ENCODE results near the gene GLYAT.

The GLYAT gene

DNA sequence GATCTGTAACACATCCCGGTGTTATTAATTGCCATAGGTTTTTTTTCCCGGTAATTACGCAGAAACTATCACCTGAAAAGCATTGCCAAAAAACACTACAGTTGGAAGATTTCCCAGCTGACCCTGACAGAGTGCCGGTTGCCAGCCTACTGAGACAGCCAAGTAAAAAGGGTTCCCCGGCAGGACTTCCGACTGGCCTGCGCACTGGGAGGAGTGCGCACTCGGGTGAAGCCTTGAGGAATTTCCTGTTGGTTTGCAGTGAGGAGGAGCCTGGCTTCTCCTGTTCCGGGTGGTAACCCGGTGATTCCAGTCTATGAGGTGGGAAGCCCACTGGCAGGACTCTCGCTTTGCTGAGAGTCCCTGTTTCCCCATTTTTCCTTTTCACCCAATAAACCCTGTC, 57.1 kb downstream of the GLYAT start (continued):
- TF ChIP-seq, protein P1, sequence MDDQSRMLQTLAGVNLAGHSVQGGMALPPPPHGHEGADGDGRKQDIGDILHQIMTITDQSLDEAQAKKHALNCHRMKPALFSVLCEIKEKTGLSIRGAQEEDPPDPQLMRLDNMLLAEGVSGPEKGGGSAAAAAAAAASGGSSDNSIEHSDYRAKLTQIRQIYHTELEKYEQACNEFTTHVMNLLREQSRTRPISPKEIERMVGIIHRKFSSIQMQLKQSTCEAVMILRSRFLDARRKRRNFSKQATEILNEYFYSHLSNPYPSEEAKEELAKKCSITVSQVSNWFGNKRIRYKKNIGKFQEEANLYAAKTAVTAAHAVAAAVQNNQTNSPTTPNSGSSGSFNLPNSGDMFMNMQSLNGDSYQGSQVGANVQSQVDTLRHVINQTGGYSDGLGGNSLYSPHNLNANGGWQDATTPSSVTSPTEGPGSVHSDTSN (CRISPR knock-in tag; IDR thresholded peaks at IDR 0.05), result no peak
- TF ChIP-seq REPIN1 (tag by site-specific recombination; IDR thresholded peaks at IDR 0.05; ENCODE audit: low read depth), result no peak
- no peak for TF ChIP-seq ZNF138 (tag by site-specific recombination; IDR thresholded peaks at IDR 0.05; ENCODE audit: borderline replicate concordance)
- TF ChIP-seq ZNF184 (tag by site-specific recombination; IDR thresholded peaks at IDR 0.05), result no peak
- TF ChIP-seq, protein P2, sequence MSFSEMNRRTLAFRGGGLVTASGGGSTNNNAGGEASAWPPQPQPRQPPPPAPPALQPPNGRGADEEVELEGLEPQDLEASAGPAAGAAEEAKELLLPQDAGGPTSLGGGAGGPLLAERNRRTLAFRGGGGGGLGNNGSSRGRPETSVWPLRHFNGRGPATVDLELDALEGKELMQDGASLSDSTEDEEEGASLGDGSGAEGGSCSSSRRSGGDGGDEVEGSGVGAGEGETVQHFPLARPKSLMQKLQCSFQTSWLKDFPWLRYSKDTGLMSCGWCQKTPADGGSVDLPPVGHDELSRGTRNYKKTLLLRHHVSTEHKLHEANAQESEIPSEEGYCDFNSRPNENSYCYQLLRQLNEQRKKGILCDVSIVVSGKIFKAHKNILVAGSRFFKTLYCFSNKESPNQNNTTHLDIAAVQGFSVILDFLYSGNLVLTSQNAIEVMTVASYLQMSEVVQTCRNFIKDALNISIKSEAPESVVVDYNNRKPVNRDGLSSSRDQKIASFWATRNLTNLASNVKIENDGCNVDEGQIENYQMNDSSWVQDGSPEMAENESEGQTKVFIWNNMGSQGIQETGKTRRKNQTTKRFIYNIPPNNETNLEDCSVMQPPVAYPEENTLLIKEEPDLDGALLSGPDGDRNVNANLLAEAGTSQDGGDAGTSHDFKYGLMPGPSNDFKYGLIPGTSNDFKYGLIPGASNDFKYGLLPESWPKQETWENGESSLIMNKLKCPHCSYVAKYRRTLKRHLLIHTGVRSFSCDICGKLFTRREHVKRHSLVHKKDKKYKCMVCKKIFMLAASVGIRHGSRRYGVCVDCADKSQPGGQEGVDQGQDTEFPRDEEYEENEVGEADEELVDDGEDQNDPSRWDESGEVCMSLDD (tag by site-specific recombination; IDR thresholded peaks at IDR 0.05), result no peak
- TF ChIP-seq ZIC2 (tag by site-specific recombination; IDR thresholded peaks at IDR 0.05), result no peak
- TF ChIP-seq, protein P3, sequence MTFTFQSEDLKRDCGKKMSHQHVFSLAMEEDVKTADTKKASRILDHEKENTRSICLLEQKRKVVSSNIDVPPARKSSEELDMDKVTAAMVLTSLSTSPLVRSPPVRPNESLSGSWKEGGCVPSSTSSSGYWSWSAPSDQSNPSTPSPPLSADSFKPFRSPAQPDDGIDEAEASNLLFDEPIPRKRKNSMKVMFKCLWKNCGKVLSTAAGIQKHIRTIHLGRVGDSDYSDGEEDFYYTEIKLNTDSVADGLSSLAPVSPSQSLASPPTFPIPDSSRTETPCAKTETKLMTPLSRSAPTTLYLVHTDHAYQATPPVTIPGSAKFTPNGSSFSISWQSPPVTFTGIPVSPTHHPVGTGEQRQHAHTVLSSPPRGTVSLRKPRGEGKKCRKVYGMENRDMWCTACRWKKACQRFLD (tag by site-specific recombination; IDR thresholded peaks at IDR 0.05), result no peak
- no peak for TF ChIP-seq GLIS2 (tag by site-specific recombination; IDR thresholded peaks at IDR 0.05)
- no peak for TF ChIP-seq ZNF610 (tag by site-specific recombination; IDR thresholded peaks at IDR 0.05; ENCODE audit: borderline replicate concordance)

DNA sequence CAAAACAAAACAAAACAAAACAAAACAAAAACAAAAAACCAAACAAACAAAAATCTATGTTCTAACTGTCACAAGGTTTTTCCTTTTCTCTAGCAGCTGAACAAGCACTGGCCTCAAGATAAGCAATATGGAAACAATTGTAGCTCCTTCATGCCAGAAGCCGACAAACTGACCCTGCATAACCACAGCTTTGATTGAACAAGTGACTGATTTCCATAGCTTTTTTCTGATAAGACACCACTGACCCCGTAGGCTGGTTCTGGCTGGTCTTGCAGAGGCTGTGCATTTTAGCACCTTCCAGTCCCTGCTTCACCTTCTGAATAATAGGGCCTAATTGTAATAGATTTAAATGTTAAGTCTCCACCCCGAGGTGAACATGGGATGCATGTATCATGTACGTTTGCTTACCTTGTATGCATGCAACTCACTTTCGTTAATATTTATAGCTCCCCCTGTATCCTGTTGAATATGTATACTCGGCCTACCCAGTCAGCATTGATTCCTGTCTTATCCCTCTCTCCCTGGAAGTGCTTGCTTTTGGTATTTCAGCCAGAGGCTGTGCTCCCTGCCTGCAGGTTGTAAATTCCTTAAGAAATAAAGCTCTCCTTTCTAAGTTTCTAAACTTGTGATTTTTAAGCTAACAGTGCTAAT, 59.6 kb downstream of the GLYAT start:
- no peak overlapping the region for H3K27ac ChIP-seq (ENCODE audit: extremely low read depth, low read depth, low read length)
- no peak overlapping the region for H3K4me3 ChIP-seq (ENCODE audit: low read depth, low read length)
- POLR2A ChIA-PET, result no interaction called here
- no peaks in the 10 kb centered on the region for H3K4me1 ChIP-seq (ENCODE audit: control insufficient read depth, insufficient read depth, low read length)
- H3K36me3 ChIP-seq (ENCODE audit: control insufficient read depth in 2 of 2, insufficient read depth in 1 of 2, low read length in 2 of 2), result no peaks in the 10 kb centered on the region
- H3K9me3 ChIP-seq (ENCODE audit: control insufficient read depth, insufficient read depth, low read depth, low read length), result no peaks in the 10 kb centered on the region
- CTCF ChIA-PET, result interaction anchor here (0.6 to 1.4 kb wide), 6 partner anchors 19 to 513 kb away, joined by 3 to 4 read pairs (median 4); no protein-coding TSS in a partner anchor
- TF ChIP-seq ZXDB (tag by site-specific recombination; IDR thresholded peaks at IDR 0.05), result no peak
- TF ChIP-seq ZNF830 (tag by site-specific recombination; IDR thresholded peaks at IDR 0.05; ENCODE audit: low read depth), result no peak
- no peak for TF ChIP-seq ZNF138 (tag by site-specific recombination; IDR thresholded peaks at IDR 0.05; ENCODE audit: borderline replicate concordance)
- no peak for TF ChIP-seq KLF7 (tag by site-specific recombination; IDR thresholded peaks at IDR 0.05; ENCODE audit: borderline replicate concordance)
- no peak for TF ChIP-seq BCL11B (tag by site-specific recombination; IDR thresholded peaks at IDR 0.05; ENCODE audit: low read depth)
- no peak for TF ChIP-seq ZNF530 (tag by site-specific recombination; IDR thresholded peaks at IDR 0.05; ENCODE audit: low read depth)
- no peak for TF ChIP-seq PRDM10 (tag by site-specific recombination; IDR thresholded peaks at IDR 0.05)
- no peak for TF ChIP-seq SCRT1 (tag by site-specific recombination; IDR thresholded peaks at IDR 0.05; ENCODE audit: borderline replicate concordance)
- no peak for TF ChIP-seq ZNF560 (tag by site-specific recombination; IDR thresholded peaks at IDR 0.05; ENCODE audit: borderline replicate concordance)
- TF ChIP-seq ZNF677 (tag by site-specific recombination; IDR thresholded peaks at IDR 0.05), result no peak
- TF ChIP-seq, protein P4, sequence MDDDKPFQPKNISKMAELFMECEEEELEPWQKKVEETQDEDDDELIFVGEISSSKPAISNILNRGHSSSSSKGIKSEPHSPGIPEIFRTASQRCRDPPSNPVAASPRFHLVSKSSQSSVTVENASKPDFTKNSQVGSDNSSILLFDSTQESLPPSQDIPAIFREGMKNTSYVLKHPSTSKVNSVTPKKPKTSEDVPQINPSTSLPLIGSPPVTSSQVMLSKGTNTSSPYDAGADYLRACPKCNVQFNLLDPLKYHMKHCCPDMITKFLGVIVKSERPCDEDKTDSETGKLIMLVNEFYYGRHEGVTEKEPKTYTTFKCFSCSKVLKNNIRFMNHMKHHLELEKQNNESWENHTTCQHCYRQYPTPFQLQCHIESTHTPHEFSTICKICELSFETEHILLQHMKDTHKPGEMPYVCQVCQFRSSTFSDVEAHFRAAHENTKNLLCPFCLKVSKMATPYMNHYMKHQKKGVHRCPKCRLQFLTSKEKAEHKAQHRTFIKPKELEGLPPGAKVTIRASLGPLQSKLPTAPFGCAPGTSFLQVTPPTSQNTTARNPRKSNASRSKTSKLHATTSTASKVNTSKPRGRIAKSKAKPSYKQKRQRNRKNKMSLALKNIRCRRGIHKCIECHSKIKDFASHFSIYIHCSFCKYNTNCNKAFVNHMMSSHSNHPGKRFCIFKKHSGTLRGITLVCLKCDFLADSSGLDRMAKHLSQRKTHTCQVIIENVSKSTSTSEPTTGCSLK (tag by site-specific recombination; IDR thresholded peaks at IDR 0.05), result no peak
- TF ChIP-seq, protein P5, sequence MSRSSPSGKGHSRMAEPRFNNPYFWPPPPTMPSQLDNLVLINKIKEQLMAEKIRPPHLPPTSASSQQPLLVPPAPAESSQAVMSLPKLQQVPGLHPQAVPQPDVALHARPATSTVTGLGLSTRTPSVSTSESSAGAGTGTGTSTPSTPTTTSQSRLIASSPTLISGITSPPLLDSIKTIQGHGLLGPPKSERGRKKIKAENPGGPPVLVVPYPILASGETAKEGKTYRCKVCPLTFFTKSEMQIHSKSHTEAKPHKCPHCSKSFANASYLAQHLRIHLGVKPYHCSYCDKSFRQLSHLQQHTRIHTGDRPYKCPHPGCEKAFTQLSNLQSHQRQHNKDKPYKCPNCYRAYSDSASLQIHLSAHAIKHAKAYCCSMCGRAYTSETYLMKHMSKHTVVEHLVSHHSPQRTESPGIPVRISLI (tag by site-specific recombination; IDR thresholded peaks at IDR 0.05), result no peak
- TF ChIP-seq ZNF202 (tag by site-specific recombination; IDR thresholded peaks at IDR 0.05; ENCODE audit: borderline replicate concordance), result no peak
- TF ChIP-seq WT1 (tag by site-specific recombination; IDR thresholded peaks at IDR 0.05), result no peak
- TF ChIP-seq ZNF350 (tag by site-specific recombination; IDR thresholded peaks at IDR 0.05), result no peak
- TF ChIP-seq ZEB2 (tag by site-specific recombination; IDR thresholded peaks at IDR 0.05), result no peak
